Bronchial epithelial cell (primary cell): ENCODE results near the gene IQCH. TPM values are rescaled to one million over a fixed set of nuclear protein-coding genes. Genes with fewer than 3 reads are reported as not detected.

Source experiments
- DNase-seq: peaks from one replicate; pipeline ENCODE4 v3.0.0-alpha.2; 2010; ENCODE audit warnings: low read depth
- FAIRE-seq: peaks from 2 replicates; lab custom pipeline; 2011; peaks lifted over from hg19 to GRCh38; lab: Jason Lieb, UNC
- H3K27me3 ChIP-seq: 2 replicates; pipeline ENCODE4 v1.5.1; 2011; ENCODE audit warnings: low read length; ENCODE audit not compliant: control insufficient read depth, insufficient read depth
- H3K36me3 ChIP-seq: 2 replicates; pipeline ENCODE4 v1.5.1; 2011; ENCODE audit warnings: low read length; ENCODE audit not compliant: control insufficient read depth, insufficient read depth
- H3K4me3 ChIP-seq: 2 replicates; pipeline ENCODE4 v1.5.1; 2011; ENCODE audit warnings: mild to moderate bottlenecking, low read depth, low read length, control low read depth
- total RNA-seq: library from RNA; depleted of rRNA; stranded (reverse); fragments of >200 nt; gene quantifications from 2 replicates; pipeline ENCODE4 v1.2.1, GENCODE V29; 2014
- TF ChIP-seq, protein P1 (sequence below): IDR thresholded peaks from 2 replicates; pipeline ENCODE4 v1.5.1; 2011; ENCODE audit warnings: mild to moderate bottlenecking, moderate library complexity, low read length, control low read depth, inconsistent platforms; ENCODE audit not compliant: insufficient read depth, severe bottlenecking

IQCH gene
- total RNA-seq, 1 donor from 2014 or later: 1.1 TPM

DNA sequence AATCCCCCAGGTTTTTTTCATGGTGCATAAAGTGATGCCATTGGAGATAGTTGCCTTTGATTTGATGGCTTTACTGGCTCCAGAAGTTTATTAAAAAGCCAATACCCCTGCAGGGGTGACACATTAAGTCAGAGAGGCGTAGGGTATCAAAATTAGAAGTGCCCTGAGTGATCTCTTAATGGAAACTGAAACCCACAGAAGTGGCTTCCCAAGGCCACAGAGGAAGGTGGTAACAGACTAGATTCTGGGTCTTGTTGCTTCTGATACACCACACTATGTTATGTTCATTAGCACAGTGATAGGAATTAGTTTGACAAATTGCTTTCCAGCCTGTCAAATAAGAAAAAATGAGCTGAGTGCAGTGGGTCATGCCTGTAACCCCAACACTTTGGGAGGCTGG lies 112.3 kb downstream of the IQCH start:
- Histone ChIP-seq H3K4me3 (no peak overlapping the region), H3K27me3 (peaks cover 4% of the 10 kb centered on the region), H3K36me3 (no peaks in the 10 kb centered on the region)
- TF ChIP-seq, protein P1, sequence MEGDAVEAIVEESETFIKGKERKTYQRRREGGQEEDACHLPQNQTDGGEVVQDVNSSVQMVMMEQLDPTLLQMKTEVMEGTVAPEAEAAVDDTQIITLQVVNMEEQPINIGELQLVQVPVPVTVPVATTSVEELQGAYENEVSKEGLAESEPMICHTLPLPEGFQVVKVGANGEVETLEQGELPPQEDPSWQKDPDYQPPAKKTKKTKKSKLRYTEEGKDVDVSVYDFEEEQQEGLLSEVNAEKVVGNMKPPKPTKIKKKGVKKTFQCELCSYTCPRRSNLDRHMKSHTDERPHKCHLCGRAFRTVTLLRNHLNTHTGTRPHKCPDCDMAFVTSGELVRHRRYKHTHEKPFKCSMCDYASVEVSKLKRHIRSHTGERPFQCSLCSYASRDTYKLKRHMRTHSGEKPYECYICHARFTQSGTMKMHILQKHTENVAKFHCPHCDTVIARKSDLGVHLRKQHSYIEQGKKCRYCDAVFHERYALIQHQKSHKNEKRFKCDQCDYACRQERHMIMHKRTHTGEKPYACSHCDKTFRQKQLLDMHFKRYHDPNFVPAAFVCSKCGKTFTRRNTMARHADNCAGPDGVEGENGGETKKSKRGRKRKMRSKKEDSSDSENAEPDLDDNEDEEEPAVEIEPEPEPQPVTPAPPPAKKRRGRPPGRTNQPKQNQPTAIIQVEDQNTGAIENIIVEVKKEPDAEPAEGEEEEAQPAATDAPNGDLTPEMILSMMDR: no peak
- FAIRE-seq: no peak
- no peak for DNase-seq

DNA sequence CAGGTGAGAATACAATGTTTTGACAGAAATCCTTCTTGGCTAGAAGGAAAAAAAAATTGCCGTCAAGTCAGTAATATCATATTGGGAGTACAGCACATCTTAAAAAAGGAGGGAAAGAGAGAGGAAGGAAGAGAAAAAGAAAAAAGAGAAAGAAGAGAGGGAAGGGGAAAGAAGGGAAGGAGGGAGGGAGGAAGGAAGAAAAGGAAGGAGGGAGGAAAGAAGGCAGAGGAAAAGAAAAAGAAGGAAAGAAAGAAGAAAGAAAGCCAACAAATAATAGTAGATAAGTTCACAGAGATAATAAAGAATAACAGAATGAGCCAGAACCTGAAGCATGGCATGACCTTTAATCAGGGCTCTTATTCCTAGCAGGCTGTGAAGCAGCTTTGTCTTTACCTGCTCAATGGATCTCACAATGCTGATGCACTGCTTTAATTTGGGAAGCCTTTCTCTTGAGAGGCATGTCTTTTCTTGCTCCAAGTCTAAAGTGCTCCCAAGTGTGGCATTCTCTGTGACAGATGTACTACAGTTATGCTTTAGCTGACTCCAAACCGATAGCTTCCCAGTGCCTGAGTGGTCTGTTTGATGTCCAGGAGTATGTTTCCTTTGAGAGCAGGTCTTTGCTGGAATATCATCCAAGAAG lies 114.9 kb downstream of the IQCH start:
- no peaks in the 10 kb centered on the region for H3K36me3 ChIP-seq
- no peak overlapping the region for H3K4me3 ChIP-seq
- H3K27me3 ChIP-seq: peaks cover 4% of the 10 kb centered on the region
- DNase-seq (no peak), FAIRE-seq (no peak)
- TF ChIP-seq, protein P1: no peak

DNA sequence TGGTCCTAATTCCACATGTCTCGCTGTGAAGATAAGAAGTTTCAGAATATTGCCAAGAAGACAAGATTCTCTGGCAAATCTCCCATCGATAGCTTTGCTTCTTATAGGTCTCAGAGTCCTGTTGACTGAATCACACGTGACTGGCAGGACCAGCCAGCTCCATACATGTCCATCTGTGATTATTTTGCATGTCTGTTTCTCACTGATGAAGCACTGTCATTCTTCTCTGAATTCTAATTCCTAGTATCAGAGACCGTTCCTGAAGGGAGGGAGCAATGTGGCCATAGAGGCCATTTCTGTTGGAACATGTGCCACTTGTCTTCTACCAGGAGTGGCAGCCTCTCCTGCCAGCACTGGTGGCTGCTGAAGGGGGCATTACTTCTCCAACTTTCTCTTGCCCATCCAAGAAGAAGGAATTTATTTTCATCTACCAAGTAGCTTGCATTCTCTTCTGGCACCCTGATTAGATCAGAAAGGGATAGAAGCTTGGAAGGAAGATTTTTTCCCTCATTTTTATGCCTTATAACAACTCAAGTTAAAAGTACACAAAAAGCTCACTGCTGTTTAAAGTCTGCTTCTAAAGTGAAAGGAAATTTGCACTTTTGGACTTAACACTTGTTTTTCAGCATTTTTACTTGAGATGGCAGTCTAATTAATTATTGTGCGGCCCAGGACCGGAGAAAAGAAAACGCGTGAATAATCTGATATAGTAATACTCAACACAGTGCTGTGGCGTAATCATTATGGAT lies 115.8 kb downstream of the IQCH start:
- Histone ChIP-seq H3K4me3 (no peak overlapping the region), H3K27me3 (peaks cover 4% of the 10 kb centered on the region), H3K36me3 (no peaks in the 10 kb centered on the region)
- DNase-seq: no peak
- TF ChIP-seq, protein P1: no peak
- no peak for FAIRE-seq

DNA sequence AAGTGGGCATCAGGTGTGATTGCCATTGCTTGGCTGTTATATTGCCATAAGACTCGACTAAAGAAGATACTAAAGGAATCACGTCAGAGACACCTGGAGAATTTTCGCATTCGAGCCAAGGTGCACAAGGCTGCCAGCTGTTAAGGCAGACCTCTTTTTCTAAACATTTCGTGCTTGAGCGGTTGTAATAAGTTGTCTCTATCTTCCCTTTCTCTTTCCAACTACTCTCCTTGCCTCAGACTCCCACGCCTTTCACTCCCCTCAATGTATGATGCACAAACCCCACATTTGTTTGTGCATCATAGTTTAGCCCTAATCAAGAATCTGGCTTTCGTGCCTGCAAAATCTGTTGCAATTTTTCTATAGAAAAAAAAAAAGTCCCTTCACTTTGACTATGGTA lies 118.0 kb downstream of the IQCH start:
- TF ChIP-seq, protein P1: no peak
- FAIRE-seq (no peak), DNase-seq (no peak)
- no peak overlapping the region for H3K4me3 ChIP-seq
- no peaks in the 10 kb centered on the region for H3K36me3 ChIP-seq
- H3K27me3 ChIP-seq: peaks cover 4% of the 10 kb centered on the region

DNA sequence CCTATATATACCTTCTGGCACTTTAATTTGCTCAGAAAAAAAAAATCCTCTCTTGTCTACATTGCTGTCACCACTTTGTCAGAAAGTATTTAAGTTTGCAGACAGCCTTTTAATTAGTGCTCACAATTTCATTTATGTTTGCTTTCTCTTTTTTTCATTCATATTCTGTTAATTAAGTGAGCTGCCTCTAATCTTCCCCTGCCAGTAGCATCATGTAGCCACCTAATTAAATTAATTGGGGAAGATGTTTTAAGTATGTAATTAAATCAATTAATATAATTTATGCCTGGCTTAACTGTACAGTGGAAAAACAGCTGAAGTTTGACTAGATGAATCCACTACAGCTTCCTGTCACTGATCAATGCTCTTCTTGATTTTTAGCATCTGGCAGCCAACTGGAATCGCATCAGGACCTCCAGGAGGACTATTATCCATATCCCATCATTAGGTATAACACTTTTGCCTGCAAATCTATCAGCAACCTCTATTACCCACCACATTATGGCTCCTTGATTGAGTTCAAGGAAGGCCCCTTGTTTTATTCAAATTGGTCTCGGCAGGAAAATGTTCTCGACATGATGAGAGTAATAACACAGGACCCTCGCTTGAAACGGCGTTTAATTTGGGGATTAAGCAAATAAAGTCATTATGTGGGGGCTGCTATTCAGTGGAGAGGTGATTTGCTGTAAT lies 118.5 kb downstream of the IQCH start:
- Histone ChIP-seq H3K36me3 (no peaks in the 10 kb centered on the region), H3K4me3 (no peak overlapping the region), H3K27me3 (peaks cover 4% of the 10 kb centered on the region)
- FAIRE-seq: no peak
- no peak for DNase-seq
- TF ChIP-seq, protein P1: no peak
